RWPE1 (cell line): Measurements from ENCODE around the gene NPAS2.

Experiments used
- CTCF ChIA-PET: fragments of 350-600 bp; sonication (Branson Sonifier 250); formaldehyde crosslinking; extraction: SDS; loops from one replicate; lab custom pipeline; 2021; lab: Yijun Ruan, JAX
- POLR2A ChIA-PET: fragments of 400-600 bp; formaldehyde crosslinking; extraction: SDS; loops from one replicate; lab custom pipeline; 2020; ENCODE audit warnings: antibody characterized with exemption; ENCODE audit not compliant: low non-redundant PET; lab: Yijun Ruan, JAX
- DNase-seq: peaks from one replicate; pipeline ENCODE4 v3.0.0; 2012; ENCODE audit warnings: low spot score
- H3K27ac ChIP-seq: fragments of 450-650 bp; 2 replicates; pipeline ENCODE4 v1.5.1; 2017
- TF ChIP-seq, protein P1 (sequence below): fragments of 450-650 bp; conservative IDR thresholded peaks from 2 replicates; pipeline ENCODE4 v1.5.1; 2017; ENCODE audit warnings: low read depth, mild to moderate bottlenecking

NPAS2 gene

GRCh38 chr2:100964681-100965169 is 144.8 kb downstream of the NPAS2 start:
- no peak overlapping the region for H3K27ac ChIP-seq
- CTCF ChIA-PET = no interaction called here
- TF ChIP-seq, protein P1, sequence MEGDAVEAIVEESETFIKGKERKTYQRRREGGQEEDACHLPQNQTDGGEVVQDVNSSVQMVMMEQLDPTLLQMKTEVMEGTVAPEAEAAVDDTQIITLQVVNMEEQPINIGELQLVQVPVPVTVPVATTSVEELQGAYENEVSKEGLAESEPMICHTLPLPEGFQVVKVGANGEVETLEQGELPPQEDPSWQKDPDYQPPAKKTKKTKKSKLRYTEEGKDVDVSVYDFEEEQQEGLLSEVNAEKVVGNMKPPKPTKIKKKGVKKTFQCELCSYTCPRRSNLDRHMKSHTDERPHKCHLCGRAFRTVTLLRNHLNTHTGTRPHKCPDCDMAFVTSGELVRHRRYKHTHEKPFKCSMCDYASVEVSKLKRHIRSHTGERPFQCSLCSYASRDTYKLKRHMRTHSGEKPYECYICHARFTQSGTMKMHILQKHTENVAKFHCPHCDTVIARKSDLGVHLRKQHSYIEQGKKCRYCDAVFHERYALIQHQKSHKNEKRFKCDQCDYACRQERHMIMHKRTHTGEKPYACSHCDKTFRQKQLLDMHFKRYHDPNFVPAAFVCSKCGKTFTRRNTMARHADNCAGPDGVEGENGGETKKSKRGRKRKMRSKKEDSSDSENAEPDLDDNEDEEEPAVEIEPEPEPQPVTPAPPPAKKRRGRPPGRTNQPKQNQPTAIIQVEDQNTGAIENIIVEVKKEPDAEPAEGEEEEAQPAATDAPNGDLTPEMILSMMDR = no peak
- POLR2A ChIA-PET = no interaction called here
- no peak for DNase-seq

GRCh38 chr2:100965596-100965995 is 145.7 kb downstream of the NPAS2 start:
- H3K27ac ChIP-seq = no peak overlapping the region
- ChIA-PET POLR2A (no interaction called here), CTCF (no interaction called here)

GRCh38 chr2:100967716-100968115 is 147.8 kb downstream of the NPAS2 start:
- CTCF ChIA-PET = no interaction called here
- POLR2A ChIA-PET = no interaction called here
- DNase-seq = no peak
- TF ChIP-seq, protein P1 = no peak
- no peak overlapping the region for H3K27ac ChIP-seq

More at GRCh38 chr2:100965596-100965995, 145.7 kb downstream of the NPAS2 start:
- DNase-seq = no peak
- TF ChIP-seq, protein P1 = no peak

DNA sequence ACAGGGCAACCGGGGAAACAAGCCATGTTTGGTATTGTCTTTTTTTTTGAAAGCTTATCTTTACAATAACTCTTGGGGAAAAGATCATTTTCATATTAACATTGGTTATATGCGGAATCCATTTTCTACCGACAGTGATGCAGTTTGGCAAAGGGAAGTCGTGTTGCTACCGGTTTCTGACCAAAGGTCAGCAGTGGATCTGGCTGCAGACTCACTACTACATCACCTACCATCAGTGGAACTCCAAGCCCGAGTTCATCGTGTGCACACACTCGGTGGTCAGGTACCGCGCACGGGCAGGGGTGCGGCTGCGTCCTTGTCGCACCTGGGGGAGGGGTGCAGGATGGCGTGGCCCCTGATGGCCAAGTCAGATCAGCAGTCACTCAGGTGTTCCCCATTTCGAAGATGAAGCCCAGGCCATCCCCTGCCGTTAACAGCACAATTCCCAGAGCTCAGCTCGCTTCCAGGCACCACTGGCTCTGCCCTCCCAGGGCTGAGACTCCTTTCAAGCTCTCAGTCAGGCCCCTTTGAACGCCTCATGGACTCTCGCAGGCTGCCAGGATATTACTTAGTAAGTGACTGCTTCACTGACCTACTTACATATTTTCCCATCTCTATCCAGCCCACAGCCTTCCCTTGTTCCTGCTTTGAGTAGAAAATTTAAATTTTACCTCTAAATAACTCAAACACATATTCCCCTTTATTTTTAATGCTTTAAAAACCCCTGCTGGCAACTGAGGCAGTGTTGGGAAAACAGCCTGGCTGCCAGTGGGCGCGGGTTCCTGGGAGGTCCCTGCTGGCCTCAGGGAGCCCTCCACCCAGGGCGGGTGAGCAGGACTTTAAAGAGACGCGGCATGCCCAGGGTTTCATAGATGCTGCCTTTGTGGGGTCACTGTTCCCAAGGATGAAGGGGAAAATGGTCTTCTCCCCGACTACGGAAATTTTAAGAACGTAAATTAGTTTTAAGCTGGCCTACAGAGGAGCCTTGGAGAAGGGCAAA is 148.5 kb downstream of the NPAS2 start:
- ChIA-PET POLR2A (no interaction called here), CTCF (no interaction called here)
- TF ChIP-seq, protein P1 = no peak
- no peak for DNase-seq
- H3K27ac ChIP-seq = no peak overlapping the region

DNA sequence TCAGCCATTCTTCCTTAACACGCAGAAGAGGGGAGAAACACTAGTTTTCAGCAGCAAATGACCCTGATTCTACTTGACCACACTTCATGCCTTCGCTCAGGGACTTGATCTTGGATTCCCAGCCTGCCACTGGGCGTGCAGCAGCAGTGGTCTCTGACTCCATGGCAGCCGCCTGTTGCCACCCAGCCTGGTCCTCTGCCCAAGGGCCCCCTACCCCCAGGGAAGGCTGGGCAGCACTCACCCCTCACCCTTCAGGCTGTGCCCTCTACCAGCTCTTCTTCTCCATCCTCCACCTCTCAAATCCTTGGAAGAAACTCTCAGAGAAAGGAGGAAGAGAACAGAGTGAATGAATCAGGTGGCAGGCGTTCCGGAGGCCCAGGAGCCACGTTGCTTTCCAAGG is 150.1 kb downstream of the NPAS2 start:
- H3K27ac ChIP-seq = no peak overlapping the region
- DNase-seq = no peak
- TF ChIP-seq, protein P1 = no peak
- POLR2A ChIA-PET = no interaction called here
- CTCF ChIA-PET = no interaction called here

DNA sequence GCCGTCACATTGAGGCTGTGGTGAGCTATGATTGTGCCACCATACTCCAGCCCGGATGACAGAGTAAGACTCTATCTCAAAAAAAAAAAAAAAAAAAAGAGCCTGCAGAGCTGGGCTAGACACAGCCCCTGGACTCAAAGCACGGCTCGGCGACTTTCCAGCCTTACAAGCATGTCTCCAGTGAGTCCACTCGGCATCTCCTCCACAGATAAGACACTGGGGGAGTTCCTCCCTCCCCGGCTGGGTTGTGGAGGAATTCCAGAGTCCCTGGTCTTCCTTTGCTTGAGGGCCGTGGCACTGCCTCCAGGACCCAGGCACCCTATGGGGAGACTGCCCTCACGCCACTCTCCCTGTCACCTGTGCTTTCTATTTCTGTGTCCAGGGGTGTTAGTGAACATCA is 151.3 kb downstream of the NPAS2 start:
- no peak overlapping the region for H3K27ac ChIP-seq
- POLR2A ChIA-PET = interaction anchor here (0.6 kb wide), 1 partner anchor 135 kb away, joined by 5 read pairs; no protein-coding TSS in a partner anchor
- CTCF ChIA-PET = interaction anchor here (0.7 kb wide), 1 partner anchor 13 kb away, joined by 6 read pairs; no protein-coding TSS in a partner anchor
- TF ChIP-seq, protein P1 = no peak
- no peak for DNase-seq
